Measurements from ENCODE around the gene GCC2. TPM values are rescaled to one million over a fixed set of nuclear protein-coding genes. Genes with fewer than 3 reads are reported as not detected.

The GCC2 gene
- total RNA-seq, 1 donor from 2014 or later = 7.6 TPM

GRCh38 chr2:108407864-108408729, 40.9 kb upstream of the GCC2 start:
- no peaks in the 10 kb centered on the region for H3K27me3 ChIP-seq
- DNase-seq (ENCODE audit: low spot score in 2 of 2) = no peak
- H3K4me1 ChIP-seq = no peaks in the 10 kb centered on the region
- H3K36me3 ChIP-seq = no peaks in the 10 kb centered on the region
- no peak overlapping the region for H3K4me3 ChIP-seq
- H3K9me3 ChIP-seq = peaks cover 0 to 12% of the 10 kb centered on the region in 2 donors
- H3K27ac ChIP-seq = no peak overlapping the region
- intact Hi-C loops (cut with DNase I) = no loop called here
- no peak for TF ChIP-seq CTCF (IDR thresholded peaks at IDR 0.05)

- DNase-seq (ENCODE audit: low spot score in 2 of 2) = no peak
- no peak overlapping the region for H3K4me3 ChIP-seq
- H3K27ac ChIP-seq = no peak overlapping the region
- H3K36me3 ChIP-seq = no peaks in the 10 kb centered on the region
- H3K27me3 ChIP-seq = no peaks in the 10 kb centered on the region
- peaks cover 0 to 12% of the 10 kb centered on the region in 2 donors for H3K9me3 ChIP-seq
- H3K4me1 ChIP-seq = no peaks in the 10 kb centered on the region
- TF ChIP-seq CTCF (IDR thresholded peaks at IDR 0.05) = no peak
- intact Hi-C loops (cut with DNase I) = no loop called here
Measured at GRCh38 chr2:108409768-108410167, 39.2 kb upstream of the GCC2 start.

GRCh38 chr2:108412995-108413710, 35.9 kb upstream of the GCC2 start:
- no peaks in the 10 kb centered on the region for H3K4me1 ChIP-seq
- H3K36me3 ChIP-seq = no peaks in the 10 kb centered on the region
- H3K4me3 ChIP-seq = no peak overlapping the region
- no peaks in the 10 kb centered on the region for H3K27me3 ChIP-seq
- intact Hi-C loops (cut with DNase I) = no loop called here
- no peak for DNase-seq (ENCODE audit: low spot score in 2 of 2)
- no peak overlapping the region for H3K27ac ChIP-seq
- TF ChIP-seq CTCF (IDR thresholded peaks at IDR 0.05) = no peak
- no peaks in the 10 kb centered on the region for H3K9me3 ChIP-seq

- no peak for DNase-seq (ENCODE audit: low spot score in 2 of 2)
- Histone ChIP-seq H3K9me3 (no peaks in the 10 kb centered on the region), H3K27me3 (no peaks in the 10 kb centered on the region), H3K4me3 (no peak overlapping the region), H3K4me1 (no peaks in the 10 kb centered on the region), H3K36me3 (no peaks in the 10 kb centered on the region), H3K27ac (no peak overlapping the region)
- intact Hi-C loops (cut with DNase I) = no loop called here
- TF ChIP-seq CTCF (IDR thresholded peaks at IDR 0.05) = no peak
Measured at GRCh38 chr2:108413711-108414095, 35.3 kb upstream of the GCC2 start.

GRCh38 chr2:108414256-108414876, 34.6 kb upstream of the GCC2 start:
- no peak for TF ChIP-seq CTCF (IDR thresholded peaks at IDR 0.05)
- H3K9me3 ChIP-seq = no peaks in the 10 kb centered on the region
- H3K4me3 ChIP-seq = no peak overlapping the region
- no peaks in the 10 kb centered on the region for H3K27me3 ChIP-seq
- intact Hi-C loops (cut with DNase I) = no loop called here
- no peaks in the 10 kb centered on the region for H3K36me3 ChIP-seq
- no peak overlapping the region for H3K27ac ChIP-seq
- DNase-seq (ENCODE audit: low spot score in 2 of 2) = no peak
- H3K4me1 ChIP-seq = no peaks in the 10 kb centered on the region
